NCI-H187 treated with DMSO at 0.1 percent for 48 hours (cell line): ENCODE measurements around the gene CCNK.

Experiments used
- DNase-seq: peaks from one replicate; lab custom pipeline; 2025; lab: John Stamatoyannopoulos, UW

Gene CCNK

DNA sequence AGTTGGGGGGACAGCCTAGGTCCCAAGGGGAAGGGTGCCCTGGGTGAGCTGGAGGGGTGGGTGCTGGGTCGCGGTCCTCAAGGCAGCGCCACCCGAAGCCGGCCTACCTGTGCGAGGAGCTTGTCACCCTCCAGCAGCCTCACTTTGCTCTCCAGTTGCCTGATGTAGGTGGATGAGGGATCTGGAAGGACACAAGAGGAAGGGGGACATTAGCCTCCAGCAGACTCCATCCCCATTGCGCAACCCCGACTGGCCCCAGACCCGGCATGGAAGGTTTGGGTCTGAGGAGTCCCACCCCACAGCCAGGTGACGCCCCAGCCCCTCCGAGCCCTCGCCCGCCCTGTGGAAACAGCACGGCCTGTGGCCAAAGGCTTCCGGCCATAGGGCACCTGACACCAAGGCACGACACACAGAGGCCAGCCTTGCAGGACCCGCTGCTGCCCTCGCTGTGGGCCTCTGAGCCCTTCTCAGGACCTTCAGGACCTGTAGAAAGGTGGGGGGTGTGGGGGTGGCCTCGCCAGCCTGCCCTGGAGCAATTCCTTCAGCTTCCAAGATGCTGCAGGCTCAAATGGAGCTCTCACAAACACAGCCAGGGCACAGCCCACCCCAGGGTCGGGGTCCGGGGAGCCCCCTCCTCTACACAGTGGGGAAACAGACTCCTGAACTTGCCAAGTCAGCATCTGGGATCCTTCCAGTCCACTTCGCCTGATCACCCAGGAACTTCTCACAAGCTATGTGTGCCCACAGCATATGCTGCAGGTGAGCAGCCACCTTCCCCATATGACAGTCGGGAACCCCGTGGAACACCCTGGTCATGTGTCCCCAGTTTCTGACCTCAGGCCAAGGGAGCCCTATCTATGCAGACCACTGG, 54.9 kb downstream of the CCNK start:
- DNase-seq: no peak

DNA sequence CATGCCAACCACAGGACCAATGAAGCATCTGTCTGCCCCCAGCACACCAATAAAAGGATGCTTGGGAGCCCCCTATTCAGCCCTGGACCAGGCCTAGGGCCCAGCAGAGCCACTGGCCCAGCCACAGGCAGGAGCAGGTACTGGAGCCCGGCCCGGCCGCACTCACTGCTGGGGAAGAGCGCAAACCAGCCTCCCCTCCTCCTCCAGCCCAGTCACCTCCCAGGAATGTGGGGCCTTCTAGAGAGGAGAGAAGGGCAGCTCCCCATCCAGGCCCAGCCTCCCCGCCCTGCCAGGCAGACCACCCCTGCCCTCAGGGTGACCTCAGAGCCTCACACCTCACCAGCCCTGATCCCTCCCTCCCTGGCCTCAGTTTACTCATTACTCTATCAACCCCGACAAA, 56.2 kb downstream of the CCNK start:
- no peak for DNase-seq

DNA sequence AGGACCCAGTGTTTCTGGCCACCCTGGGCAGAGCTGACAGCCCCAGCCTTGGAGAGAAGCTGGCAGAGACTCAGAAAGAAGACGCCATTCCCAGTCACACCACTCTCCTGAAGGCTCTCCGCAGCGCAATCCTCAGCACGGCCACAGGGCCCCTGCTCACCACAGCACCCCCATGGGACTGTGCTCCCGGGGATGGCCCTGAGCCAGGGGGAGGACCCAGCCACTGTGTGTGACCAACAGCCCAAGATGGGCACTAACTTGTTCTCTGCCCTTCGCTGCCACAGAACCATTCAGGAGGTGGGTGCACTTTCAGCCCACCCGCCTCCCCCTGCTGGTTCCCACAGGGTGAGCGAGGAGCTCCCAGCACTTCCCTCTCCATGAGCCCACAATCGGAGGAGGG, 57.1 kb downstream of the CCNK start:
- DNase-seq: no peak

DNA sequence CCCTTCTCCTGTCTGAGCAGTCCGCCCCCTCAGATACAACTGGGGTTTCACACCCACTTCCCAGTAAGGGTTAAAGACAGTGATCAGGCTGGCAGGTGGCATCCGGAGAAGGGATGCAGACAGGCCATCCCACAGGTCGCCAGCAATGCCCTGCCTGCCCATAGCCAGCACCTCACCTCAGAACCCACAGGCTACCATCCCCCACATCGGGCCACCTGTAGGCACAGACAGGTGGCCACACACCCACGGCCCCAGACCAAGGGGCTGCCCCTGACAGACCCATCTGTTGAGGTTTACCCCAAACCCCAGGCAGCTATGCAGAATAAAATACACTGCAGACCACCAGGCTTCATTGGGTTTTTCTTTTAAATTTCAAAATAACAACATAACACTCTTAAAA, 57.5 kb downstream of the CCNK start:
- no peak for DNase-seq

DNA sequence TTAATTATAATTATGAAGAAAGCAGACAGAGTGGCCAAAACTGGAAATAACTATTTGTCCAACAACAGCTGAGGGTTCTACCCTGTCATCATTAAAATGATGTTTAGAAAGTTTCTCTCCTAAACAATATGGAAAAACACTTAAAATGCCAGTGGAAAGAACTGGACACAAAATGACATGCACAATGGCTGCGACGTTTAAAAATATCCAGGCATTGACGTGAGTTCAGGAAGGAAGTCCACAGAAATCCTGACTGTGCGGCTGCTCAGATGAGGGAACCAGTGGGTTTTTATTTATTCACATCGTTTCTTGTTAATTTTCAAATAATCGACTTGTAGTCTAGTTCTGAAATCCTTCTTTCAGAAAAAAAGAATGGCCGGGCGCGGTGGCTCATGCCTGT, 58.3 kb downstream of the CCNK start:
- no peak for DNase-seq

DNA sequence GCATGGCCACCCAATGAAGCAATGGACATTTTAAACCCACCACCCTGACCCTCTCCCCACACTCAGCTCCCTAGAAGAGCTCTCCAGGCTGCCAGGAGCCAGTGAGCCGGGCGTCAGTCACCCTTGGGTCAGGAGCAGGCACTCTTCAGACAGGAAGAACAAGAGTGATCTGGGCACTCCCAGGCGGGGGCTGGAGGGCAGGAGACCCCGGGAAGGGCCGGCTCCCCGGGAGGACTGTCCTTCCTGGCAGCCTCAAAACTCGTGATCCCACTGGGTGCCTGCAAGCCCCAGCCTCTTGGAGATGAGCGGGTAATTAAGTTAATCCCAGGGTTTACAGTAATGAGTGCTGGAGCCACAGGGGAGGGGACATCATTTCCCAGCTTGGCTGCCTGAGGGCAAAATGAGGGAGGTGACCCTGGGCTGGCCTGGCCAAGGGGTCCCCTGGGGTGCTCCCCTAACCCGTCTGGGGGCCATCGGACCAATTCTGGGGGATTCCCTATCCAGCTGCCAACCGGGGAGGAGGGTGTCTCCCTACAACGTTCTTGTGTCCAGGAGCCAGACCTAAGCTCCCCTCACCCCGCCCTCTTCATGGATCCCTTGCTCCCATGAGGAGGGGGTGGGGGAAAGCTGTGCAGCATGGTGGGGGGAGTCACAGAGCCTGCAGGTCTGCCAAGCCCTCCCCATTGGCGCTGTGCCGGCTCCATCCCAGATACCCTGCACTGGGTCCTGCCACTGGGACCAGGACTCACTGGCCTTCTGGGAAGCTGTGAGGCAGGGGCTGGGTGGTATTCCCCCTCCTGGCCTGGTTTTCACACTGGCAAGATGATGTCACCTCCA, 59.2 kb downstream of the CCNK start:
- DNase-seq: no peak

DNA sequence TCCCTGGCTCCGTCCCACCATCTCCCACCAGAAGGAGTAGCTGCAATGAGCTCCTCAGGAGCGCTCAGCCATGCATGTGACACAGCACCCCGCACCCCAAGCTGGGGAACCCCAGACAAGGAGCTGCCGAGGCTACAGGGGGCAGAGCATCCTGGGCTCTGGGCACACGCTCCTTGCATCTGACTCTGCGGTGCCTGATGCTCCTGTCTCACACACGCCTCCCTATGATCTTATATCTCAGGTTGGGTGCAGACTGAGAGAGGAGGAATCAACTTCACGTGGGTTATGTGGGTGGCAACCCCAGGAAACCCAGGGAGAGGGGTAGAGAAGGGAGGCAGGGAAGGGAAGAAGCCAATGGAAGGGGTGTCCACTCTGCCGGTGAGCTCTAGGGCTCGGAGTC, 60.0 kb downstream of the CCNK start:
- no peak for DNase-seq

DNA sequence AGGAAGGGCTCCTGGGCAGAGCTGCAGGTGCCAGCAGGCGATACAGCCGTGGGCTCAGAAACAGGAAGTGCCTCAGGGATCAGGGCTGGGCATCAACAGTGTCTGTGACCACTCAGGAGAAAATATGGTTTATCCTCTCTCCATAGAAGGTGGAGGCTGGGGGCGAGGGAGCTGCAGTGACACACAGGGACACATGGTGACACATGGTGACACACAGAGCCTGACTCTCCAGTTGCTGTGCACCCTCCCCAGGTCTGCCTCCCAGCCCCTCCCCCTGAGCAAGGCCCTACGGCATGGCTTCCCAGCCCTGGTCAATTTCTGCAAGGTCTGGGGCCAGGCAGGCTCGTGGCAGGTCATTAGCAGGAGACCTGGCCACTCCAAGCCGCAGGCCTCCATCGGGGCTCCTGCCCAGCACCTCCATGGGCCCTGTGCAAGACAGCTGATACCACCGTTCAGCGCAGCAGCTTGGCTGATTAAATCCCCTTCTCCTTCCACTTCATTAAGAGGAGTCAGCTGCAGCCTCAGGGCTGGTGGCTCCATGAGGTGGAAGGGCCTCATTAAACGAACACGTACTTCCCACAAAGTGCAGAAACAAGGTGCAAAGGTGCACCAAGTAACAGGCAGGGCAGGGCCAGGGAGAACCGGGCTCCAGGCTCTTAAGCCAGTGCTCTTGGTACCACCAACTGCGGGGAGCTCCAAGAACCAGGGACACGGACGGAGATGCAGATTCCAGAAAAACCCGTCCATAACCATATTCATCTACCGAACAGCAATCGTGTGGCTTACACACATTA, 60.7 kb downstream of the CCNK start:
- no peak for DNase-seq

DNA sequence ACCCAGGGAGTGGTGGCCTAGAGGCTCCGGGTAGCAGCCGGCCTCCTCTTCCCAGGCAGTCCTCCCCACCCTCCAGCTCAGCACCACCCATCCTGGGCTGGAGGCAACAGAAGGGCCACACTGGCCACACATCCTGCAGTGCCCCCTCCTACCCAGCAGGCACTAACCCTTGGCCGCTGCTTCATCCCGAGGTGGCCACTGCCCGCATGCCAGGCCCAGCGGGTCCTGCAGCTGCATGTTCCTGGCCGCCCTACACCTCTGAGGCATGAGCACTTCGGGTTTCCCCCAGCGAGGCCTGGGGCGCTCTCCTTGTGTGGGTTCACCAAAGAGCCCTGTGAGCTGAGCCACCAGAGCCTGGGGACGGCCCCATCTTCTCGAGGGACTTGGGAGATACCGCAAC, 61.4 kb downstream of the CCNK start:
- DNase-seq: no peak

DNA sequence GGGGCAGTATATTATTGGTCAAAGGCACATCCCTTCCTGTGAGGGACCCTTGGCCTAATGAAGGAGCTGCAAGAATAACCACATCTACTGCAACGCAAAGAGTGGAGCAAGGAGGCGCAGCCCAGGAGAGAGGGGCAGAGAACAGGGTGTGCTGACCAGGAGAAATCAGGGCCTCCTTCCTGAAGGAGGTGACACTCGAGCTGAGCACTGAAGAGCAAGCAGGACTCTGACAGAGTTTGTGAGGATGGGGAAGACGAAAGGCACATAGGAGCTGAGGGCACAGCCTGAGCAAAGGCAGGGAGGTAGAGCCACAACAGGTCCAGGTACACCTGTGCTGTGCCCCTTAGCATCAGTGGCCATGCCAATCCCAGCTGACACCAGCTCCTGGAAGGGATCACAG, 62.2 kb downstream of the CCNK start:
- no peak for DNase-seq

DNA sequence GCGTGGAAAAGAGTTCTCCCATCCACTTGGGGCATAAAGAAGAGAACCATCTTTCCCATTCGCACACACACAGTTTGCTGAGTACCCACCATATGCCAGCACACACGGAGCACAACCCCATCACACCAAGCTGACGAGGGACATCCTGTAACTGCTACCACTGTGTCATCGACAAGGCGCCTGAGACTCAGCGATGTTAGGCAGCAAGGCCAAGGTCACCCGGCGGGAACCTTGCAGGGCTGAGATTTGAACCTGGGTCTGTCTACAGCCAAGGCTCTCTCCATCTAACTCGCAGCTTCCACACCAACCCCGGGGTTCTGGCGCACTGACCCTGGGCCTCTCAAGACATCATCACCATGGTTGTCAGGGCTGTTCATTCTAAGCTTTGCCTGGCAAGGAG, 62.8 kb downstream of the CCNK start:
- no peak for DNase-seq

DNA sequence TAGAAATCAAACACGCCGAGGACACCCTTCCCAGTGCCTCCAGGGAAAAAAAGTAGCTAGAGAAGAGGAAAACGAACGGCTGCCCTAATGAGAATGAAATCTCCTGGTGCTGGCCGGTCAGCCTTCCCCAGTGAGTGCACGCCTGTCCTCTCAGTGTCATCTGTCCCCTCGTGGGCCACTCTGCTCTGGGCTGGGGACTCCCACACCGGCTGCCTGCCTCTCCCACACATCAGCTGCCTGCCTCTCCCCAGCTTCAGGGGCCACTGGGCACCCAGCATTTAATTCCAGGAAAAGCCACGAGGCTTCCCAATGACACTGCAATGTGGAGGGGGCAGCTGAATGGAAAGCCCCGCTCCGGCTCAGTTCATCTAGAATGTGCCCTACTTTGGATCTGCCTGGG, 63.8 kb downstream of the CCNK start:
- DNase-seq: no peak

DNA sequence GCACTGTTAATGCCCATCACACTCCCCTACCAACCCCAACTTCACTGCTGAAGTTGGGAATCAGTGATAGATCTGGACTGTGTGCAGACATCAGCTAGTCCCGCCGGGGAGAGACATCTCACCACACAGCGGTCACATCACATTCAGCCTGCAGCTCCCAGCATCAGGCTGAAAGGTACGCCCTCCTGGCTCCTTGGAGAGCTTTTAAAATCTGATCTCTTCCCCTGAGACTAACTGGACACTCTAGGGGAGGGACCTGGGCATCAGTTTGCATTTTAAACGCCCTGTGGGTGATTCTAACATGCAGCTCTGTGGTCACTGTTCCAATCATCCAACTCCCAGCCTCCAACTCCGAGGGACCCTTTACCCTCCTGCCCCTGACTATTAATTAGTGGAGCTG, 64.4 kb downstream of the CCNK start:
- DNase-seq: no peak

DNA sequence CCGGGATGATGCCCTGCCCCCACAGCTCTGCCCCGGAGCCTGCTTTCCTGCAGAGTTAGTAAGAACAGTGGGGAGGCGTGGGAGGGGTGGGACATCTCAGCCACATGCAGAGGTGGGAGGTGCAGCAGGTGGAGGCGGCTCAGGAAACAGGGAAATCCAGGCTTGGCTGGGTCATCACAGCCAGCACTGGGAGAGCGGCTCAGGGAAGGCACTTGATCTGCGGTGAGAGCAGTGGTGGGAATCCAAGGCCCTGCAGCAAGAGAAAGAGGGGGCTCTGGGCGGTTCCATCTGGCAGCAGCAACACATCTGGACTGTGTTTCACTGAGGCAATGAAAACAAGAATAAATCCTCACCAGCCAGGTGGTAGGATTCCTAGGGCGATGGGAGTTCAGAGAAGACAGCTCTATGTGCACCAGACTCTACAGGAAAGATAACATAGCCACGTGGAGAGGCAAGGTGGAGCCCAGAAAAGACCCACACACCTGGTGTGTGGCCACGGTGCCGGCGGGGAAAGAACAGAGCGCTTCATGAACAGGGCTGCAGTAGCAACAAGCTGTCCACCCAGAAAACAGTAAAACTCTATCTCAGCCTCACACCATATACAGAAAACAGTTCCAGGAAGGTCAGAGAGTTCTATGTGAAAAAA, 65.1 kb downstream of the CCNK start:
- no peak for DNase-seq

DNA sequence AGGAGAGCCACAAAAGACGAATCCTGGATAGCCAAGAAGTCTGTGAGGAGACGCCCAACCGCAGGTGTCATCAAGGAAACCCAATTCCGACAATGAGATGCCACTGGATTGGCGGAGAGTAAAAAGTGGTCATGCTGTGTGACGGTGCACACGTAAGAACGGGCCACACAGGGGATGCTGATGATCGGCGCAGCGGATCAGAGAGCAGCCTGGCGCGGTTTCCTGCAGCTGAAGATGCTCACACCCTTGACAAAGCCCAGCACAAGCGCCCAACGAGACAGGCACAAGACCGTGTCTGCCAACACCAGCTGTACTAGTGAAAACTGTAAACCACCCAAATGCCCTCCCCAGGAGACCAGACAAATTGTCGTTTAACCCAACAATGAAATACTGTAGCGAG, 67.0 kb downstream of the CCNK start:
- peak; percentile 16 for DNase-seq

DNA sequence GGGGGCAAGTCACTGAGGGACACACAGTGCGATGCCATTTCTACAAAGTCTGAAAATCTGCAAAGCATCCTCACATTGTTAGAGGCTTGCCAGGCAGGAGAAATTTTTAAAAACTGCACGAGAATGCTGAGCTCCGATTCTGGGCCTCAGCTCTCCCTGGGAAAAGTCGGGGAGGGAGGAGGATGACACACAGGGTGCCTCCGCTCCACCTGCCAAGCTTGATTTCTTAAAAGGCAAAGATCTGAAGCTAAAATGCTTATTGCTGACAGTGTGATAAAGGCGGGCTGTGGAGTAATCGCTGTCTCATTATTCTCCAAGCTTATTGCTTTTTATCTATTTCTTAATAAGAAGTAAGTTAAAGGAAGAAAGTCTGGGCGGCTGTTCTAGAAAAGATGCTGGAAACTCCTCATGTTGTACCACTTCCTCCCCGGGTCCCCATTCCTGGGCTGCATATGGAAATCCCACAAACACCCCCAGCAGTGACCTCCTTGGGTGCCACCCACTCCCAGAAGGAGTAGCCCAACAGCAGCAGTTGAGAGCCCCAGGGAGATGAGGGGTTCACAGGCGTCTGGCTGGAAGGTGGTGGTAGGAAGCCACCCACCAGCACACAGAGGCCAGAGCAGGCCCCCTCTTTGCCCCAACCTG, 67.8 kb downstream of the CCNK start:
- DNase-seq: no peak

DNA sequence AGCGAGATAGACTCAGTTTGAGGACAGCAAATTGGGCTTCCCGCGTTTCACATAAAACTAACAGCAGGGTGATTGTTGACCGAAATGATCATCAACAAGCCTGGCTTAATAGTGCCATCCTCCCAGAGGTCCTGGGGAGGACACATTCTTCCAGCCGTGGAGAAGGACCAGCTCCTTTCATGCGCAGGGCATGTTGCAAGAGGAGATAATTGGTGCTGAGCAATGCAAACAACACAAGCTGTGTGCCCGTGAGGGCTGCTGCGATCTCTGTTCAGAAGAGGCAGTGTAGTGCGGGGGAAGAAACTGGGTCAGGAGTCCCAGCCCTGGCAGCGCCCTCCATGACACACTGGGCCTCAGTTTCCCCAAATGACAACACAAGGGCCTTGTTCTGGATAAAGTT, 68.5 kb downstream of the CCNK start:
- DNase-seq: no peak

DNA sequence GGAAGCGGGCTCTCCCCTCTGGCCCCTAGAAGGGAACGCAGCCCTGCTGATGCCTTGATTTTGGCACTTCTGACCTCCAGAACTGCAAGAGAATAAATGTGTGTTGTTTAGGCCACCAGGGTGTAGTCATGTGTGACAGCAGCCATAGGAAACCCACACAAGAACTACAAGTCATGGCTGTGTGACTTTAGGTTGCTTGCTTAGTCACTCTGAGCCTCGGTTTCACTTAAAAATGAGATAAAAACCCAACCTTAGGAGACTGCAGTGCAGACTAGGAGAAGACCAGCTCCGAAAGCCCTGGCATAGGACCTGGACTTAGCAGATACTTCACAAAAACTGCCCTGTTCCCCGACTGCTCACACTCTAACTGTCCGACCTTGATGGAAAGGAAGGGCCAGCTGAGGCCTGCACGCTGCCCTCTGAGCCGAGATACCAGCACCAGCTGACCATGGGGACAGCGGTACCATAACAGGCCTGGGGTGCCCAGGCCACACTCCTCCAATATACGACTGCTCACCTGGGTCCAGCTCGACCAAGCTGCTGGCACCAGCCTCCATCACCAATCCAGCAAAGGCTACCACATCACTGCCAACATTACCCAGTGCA, 69.3 kb downstream of the CCNK start:
- DNase-seq: no peak

DNA sequence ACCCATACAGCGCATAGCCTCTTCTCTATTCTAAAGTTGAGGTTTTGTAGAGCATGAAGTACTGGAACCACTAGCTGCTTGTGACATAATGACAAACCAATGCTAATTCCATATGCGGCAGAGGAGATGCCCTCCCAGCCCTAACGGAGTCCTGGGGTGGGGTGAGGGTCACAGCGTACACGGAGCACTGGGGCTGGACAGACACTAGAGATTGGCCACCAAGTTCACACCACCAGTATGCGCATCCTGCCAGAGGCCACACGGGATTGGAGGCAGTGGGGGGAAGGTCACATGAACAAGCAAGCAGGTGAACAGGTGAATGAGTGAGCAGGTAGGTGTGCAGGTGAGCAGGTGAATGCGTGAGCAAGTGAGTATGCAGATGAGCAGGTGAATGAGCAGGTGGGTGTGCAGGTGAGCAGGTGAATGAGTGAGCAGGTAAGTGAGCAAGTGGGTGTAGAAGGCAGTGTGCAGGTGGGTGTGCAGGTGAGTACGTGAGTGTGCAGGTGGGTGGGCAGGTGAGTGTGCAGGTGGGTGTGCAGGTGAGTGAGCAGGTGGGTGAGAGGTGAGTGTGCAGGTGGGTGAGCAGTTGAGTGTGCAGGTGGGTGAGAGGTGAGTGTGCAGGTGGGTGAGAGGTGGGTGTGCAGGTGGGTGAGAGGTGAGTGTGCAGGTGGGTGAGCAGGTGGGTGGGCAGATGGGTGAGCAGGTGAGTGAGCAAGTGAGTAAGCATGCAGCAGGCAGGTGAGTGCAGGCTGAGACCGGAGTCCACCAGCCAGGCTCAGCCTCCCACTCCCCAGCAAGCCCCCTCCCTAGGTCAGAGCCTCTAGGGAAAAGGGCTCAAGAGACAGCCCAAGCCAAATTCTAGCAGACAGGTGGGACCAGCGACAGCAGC, 70.1 kb downstream of the CCNK start:
- DNase-seq: peak; percentile 37

DNA sequence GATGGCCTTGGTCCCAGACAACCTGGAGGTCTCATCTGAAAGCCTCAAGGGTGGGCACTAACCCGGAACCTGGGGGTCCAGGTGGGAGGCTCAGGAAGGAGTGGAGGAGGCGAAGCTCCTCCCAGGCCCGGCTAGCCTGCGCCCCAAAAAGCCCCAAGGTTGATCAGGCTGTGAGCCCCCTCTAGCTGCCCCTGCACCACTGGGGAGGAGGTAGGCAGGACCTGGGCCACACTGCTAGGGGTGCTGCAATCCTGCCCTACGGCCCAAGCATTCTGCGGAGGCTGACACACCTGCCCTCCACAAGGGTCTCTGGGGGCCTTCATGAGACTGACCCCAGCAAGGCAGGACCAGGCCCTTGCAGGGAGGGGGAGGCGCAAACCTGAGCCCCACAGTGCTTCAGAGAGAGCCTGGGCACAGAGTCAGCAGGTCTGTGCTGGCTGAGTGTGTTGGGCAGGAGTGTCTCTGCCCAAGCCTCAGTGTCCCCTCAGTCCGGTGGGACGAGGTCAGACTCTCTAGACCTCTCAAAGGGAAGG, 70.9 kb downstream of the CCNK start:
- DNase-seq: no peak
